Panc1 (cell line): Measurements from ENCODE around the gene HSH2D. TPM values are rescaled to one million over a fixed set of nuclear protein-coding genes. Genes with fewer than 3 reads are reported as not detected.

Experiments used
- ATAC-seq: fragments of 200-7000 bp; cut with Tn5 transposase; 2 replicates; pipeline ENCODE4 v1.9.1; 2020; ENCODE audit warnings: mild to moderate bottlenecking, moderate library complexity
- BruUV-seq: library from RNA; stranded (reverse); fragments of 400-500 nt; replicated peaks from 2 replicates; lab custom pipeline; 2021; lab: Mats Ljungman, UMichigan
- CTCF ChIA-PET: fragments of 300-600 bp; sonication (Branson Sonifier 250); formaldehyde crosslinking; loops from one replicate; lab custom pipeline; 2022; ENCODE audit warnings: antibody characterized with exemption; lab: Charles Lee
- POLR2A ChIA-PET: fragments of 300-600 bp; sonication (Branson Sonifier 250); formaldehyde crosslinking; loops from one replicate; lab custom pipeline; 2022; ENCODE audit warnings: antibody characterized with exemption; lab: Charles Lee
- DNase-seq: peaks from one replicate; pipeline ENCODE4 v3.0.0-alpha.2; 2010; ENCODE audit warnings: low read depth, low spot score
- H3K27ac ChIP-seq: 2 replicates; pipeline ENCODE4 v1.5.1; 2011; ENCODE audit warnings: mild to moderate bottlenecking, low read length, inconsistent platforms
- H3K27me3 ChIP-seq: fragments of 200-500 bp; sonication (Bioruptor generic); 2 replicates; pipeline ENCODE4 v1.6.0; 2014; ENCODE audit warnings: low read length, inconsistent platforms; ENCODE audit not compliant: control insufficient read depth, insufficient read depth
- H3K36me3 ChIP-seq: fragments of 200-500 bp; sonication (Bioruptor generic); 2 replicates; pipeline ENCODE4 v1.5.1; 2014; ENCODE audit warnings: inconsistent platforms, mild to moderate bottlenecking, low read length, moderate library complexity; ENCODE audit not compliant: control insufficient read depth, insufficient read depth
- H3K4me1 ChIP-seq: 2 replicates; pipeline ENCODE4 v1.5.1; 2011; ENCODE audit warnings: inconsistent platforms, mild to moderate bottlenecking, low read length, moderate library complexity; ENCODE audit not compliant: control insufficient read depth, insufficient read depth
- H3K4me3 ChIP-seq, 2 experiments: 2 replicates each; pipeline ENCODE4 v1.5.1; 2011 to 2012; ENCODE audit warnings: low read depth in 2 of 2, low read length in 2 of 2, mild to moderate bottlenecking in 2 of 2, inconsistent platforms in 1 of 2, moderate library complexity in 1 of 2
- H3K9me3 ChIP-seq: fragments of 200-500 bp; sonication (Bioruptor generic); 2 replicates; pipeline ENCODE4 v1.5.1; 2014; ENCODE audit warnings: low read depth, mild to moderate bottlenecking, inconsistent platforms, low read length, moderate library complexity; ENCODE audit not compliant: control insufficient read depth, insufficient read depth
- POLR2AphosphoS5 ChIP-seq: IDR thresholded peaks from 2 replicates; pipeline ENCODE4 v1.6.1; 2012; ENCODE audit warnings: mild to moderate bottlenecking, low read depth, low read length, moderate library complexity
- SIN3A ChIP-seq: IDR thresholded peaks from 2 replicates; pipeline ENCODE4 v1.6.1; 2012; ENCODE audit warnings: low read depth, mild to moderate bottlenecking, low read length, moderate library complexity, borderline replicate concordance; ENCODE audit not compliant: insufficient read depth
- TCF7L2 ChIP-seq: IDR thresholded peaks from 2 replicates; pipeline ENCODE4 v1.6.1; 2011; ENCODE audit warnings: mild to moderate bottlenecking, low read depth, low read length, inconsistent platforms
- in situ Hi-C: cut with HindIII; loops from 2 replicates; pipeline ENCODE4 v1.10.0; 2016; ENCODE audit warnings: low sequenced_read_pairs, low pct_unique_long_range_greater_than_20kb
- intact Hi-C: fragments of 100-400 bp; cut with micrococcal nuclease; formaldehyde crosslinking; loops from one replicate; pipeline ENCODE4 v1.10.0; 2022; ENCODE audit not compliant: unreplicated experiment
- total RNA-seq: library from RNA; stranded (reverse); gene quantifications from one replicate; pipeline ENCODE4 v1.2.1, GENCODE V29; 2021; ENCODE audit not compliant: unreplicated experiment
- TF ChIP-seq, protein P1 (sequence below), 2 experiments: IDR thresholded peaks; 2 replicates each; pipeline ENCODE4 v1.6.1; 2011 to 2012; ENCODE audit warnings: low read depth in 2 of 2, control low read depth in 1 of 2, low read length in 1 of 2, mild to moderate bottlenecking in 1 of 2, moderate library complexity in 1 of 2; ENCODE audit not compliant: insufficient read depth in 1 of 2
- TF ChIP-seq, protein P2 (sequence below): fragments of 450-650 bp; IDR thresholded peaks from 2 replicates; pipeline ENCODE4 v1.5.1; 2017; ENCODE audit warnings: mild to moderate bottlenecking

The HSH2D gene
- total RNA-seq, 1 experiment from 2014 or later: not detected

DNA sequence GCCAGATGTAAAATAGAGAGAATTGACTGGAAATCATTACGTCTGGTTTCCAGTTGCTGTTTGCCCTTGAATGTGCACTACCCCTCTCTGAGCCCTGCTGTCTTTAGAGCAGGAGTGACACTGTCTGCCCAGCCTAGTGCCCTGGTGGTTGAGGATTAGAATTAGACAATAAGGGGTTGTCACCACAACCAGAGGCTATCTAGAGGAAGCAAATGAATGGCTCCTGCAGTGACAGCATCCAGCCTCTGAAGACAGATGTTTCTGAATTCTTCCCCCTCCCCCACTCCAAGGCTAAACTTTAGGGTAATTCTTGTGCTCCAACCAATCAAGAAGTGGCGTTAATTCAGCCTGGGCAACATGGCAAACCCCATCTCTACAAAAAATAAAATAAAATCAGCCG lies 29.8 kb upstream of the HSH2D start:
- BruUV-seq: no TSS peak
- ATAC-seq (no peak), DNase-seq (no peak)
- H3K27me3 ChIP-seq: no peaks in the 10 kb centered on the region
- H3K36me3 ChIP-seq: no peaks in the 10 kb centered on the region; the same call in 1 of the 2 replicates
- H3K9me3 ChIP-seq: no peaks in the 10 kb centered on the region
- ChIA-PET CTCF (no interaction called here), POLR2A (no interaction called here)
- no peak overlapping the region for H3K4me3 ChIP-seq
- intact Hi-C loops: no loop called here
- in situ Hi-C loops: no loop called here
- H3K4me1 ChIP-seq: peaks cover 5% of the 10 kb centered on the region; the same call in 1 of the 2 replicates
- no peak overlapping the region for H3K27ac ChIP-seq
- TF ChIP-seq, protein P1, sequence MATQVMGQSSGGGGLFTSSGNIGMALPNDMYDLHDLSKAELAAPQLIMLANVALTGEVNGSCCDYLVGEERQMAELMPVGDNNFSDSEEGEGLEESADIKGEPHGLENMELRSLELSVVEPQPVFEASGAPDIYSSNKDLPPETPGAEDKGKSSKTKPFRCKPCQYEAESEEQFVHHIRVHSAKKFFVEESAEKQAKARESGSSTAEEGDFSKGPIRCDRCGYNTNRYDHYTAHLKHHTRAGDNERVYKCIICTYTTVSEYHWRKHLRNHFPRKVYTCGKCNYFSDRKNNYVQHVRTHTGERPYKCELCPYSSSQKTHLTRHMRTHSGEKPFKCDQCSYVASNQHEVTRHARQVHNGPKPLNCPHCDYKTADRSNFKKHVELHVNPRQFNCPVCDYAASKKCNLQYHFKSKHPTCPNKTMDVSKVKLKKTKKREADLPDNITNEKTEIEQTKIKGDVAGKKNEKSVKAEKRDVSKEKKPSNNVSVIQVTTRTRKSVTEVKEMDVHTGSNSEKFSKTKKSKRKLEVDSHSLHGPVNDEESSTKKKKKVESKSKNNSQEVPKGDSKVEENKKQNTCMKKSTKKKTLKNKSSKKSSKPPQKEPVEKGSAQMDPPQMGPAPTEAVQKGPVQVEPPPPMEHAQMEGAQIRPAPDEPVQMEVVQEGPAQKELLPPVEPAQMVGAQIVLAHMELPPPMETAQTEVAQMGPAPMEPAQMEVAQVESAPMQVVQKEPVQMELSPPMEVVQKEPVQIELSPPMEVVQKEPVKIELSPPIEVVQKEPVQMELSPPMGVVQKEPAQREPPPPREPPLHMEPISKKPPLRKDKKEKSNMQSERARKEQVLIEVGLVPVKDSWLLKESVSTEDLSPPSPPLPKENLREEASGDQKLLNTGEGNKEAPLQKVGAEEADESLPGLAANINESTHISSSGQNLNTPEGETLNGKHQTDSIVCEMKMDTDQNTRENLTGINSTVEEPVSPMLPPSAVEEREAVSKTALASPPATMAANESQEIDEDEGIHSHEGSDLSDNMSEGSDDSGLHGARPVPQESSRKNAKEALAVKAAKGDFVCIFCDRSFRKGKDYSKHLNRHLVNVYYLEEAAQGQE (IDR thresholded peaks at IDR 0.05; ENCODE audit: insufficient read depth in 1 of 2, low read depth in 2 of 2, low read length in 1 of 2): no peak
- no peak for TF ChIP-seq TCF7L2
- TF ChIP-seq, protein P2, sequence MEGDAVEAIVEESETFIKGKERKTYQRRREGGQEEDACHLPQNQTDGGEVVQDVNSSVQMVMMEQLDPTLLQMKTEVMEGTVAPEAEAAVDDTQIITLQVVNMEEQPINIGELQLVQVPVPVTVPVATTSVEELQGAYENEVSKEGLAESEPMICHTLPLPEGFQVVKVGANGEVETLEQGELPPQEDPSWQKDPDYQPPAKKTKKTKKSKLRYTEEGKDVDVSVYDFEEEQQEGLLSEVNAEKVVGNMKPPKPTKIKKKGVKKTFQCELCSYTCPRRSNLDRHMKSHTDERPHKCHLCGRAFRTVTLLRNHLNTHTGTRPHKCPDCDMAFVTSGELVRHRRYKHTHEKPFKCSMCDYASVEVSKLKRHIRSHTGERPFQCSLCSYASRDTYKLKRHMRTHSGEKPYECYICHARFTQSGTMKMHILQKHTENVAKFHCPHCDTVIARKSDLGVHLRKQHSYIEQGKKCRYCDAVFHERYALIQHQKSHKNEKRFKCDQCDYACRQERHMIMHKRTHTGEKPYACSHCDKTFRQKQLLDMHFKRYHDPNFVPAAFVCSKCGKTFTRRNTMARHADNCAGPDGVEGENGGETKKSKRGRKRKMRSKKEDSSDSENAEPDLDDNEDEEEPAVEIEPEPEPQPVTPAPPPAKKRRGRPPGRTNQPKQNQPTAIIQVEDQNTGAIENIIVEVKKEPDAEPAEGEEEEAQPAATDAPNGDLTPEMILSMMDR: no peak
- no peak for TF ChIP-seq SIN3A
- no peak for TF ChIP-seq POLR2AphosphoS5

DNA sequence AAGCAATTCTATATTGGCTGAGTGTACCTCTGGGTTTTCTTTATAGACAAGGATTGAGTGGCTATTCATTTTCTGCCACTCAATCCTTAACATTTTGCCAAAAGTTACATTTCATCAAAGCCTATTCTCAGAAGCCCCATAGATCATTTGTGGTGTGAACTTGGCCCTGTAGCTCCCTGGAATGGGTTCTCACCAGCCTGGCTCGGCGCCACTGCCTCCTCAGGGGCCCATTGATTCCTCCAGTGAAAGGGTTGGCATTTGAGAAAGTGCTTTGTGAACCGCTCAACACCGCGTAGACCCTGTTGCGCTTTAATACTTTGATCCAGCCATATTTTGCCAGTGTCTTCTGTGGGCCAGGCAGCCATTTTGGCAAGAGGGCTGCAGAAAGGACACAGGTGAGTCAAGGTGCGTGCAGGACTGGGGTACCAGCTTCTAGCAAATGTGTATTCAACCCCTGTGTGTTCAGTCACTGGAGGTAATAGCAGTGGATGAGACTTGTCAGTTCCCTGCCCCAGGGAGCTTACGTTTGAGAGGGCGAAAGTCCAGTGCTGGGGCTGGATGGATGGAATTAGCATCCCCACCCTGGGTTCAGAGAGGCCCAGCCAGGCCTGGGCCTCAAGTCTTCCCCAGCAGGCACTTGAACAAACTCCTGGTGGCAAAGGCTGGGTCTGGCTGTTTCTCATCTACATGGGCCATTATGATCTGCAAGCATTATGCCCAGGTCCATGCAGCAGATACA lies 28.0 kb upstream of the HSH2D start:
- peaks cover 5% of the 10 kb centered on the region; the same call in 1 of the 2 replicates for H3K4me1 ChIP-seq
- in situ Hi-C loops: no loop called here
- H3K27me3 ChIP-seq: no peaks in the 10 kb centered on the region
- H3K4me3 ChIP-seq: no peak overlapping the region
- no peak for ATAC-seq
- no peak for DNase-seq
- no peaks in the 10 kb centered on the region for H3K9me3 ChIP-seq
- intact Hi-C loops: no loop called here
- no peak overlapping the region for H3K27ac ChIP-seq
- ChIA-PET POLR2A (no interaction called here), CTCF (no interaction called here)
- TF ChIP-seq, protein P2: no peak
- TF ChIP-seq SIN3A (no peak), POLR2AphosphoS5 (no peak), TCF7L2 (no peak)
- TF ChIP-seq, protein P1 (IDR thresholded peaks at IDR 0.05; ENCODE audit: insufficient read depth in 1 of 2, low read depth in 2 of 2, low read length in 1 of 2): no peak
- H3K36me3 ChIP-seq: no peaks in the 10 kb centered on the region; the same call in 1 of the 2 replicates
- BruUV-seq: no TSS peak
